ENCODE measurements around the gene RUFY3. TPM values are rescaled to one million over a fixed set of nuclear protein-coding genes. Genes with fewer than 3 reads are reported as not detected.
A peak's percentile ranks its signal among the peaks of the same experiment; 100 is the strongest.

The RUFY3 gene
- total and polyA plus RNA-seq, 9 of the 15 experiments (the other 6 are each of a cell fraction or from before 2014, with no cell fraction given): 4.2 to 31.1 (median 21.5) TPM

DNA sequence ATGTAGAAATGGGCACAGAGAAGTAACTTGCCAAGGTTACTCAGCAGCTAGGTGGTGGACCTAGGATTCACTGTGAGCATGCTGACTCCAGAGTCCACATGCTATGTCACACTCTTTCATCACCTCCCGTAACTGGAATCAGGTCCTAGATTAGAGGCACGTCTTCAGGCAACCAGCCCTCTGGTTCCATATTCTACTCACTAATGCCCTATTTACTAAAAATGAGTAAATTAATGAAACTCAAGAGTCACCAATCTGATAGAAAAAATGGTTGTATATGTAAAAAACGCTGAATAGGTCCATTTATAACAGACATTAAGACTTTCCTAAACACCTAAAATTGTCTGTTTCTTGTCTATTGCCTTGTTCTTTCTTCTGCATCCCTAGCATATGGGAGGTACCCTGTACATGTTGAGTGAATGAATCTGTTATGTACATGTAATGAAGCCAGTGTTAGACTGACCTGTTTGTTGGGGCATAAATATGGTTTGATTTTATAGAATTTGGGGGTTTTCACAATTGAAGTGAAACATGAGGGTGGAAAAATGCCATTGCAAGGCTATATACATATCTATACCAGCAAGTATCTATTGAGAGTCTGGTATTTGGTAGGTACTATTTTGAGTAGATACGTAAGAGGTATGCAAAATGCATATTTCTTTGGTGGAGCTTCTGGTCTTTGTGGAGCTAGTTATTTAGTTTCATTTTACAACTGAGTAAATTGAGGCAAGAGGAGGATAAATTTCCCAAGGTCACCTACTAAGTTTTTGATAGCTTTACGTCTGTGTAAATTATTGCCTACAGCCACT is 7.5 kb upstream of the RUFY3 start (continued):
- TF ChIP-seq FOXJ2 (tag; IDR thresholded peaks at IDR 0.05) (peak; percentile 71; the same call in 1 of the 2 replicates), ATF7 (IDR thresholded peaks at IDR 0.05) (peak; percentile 56; the same call in 1 of the 2 replicates), RCOR1 (IDR thresholded peaks at IDR 0.05; ENCODE audit: borderline replicate concordance in 1 of 2, low read depth in 2 of 2, low read length in 2 of 2) (peak in 1 of 2 experiments; percentile 74; a peak in 1 of 4 replicates), MGA (IDR thresholded peaks at IDR 0.05) (peak; percentile 93), CBX5 (IDR thresholded peaks at IDR 0.05; ENCODE audit: borderline replicate concordance, low read depth) (no peak), ZNF232 (CRISPR knock-in tag; IDR thresholded peaks at IDR 0.05) (no peak)

Data from K562 (cell line).